ENCODE results near the gene DDX41.

Gene DDX41

DNA sequence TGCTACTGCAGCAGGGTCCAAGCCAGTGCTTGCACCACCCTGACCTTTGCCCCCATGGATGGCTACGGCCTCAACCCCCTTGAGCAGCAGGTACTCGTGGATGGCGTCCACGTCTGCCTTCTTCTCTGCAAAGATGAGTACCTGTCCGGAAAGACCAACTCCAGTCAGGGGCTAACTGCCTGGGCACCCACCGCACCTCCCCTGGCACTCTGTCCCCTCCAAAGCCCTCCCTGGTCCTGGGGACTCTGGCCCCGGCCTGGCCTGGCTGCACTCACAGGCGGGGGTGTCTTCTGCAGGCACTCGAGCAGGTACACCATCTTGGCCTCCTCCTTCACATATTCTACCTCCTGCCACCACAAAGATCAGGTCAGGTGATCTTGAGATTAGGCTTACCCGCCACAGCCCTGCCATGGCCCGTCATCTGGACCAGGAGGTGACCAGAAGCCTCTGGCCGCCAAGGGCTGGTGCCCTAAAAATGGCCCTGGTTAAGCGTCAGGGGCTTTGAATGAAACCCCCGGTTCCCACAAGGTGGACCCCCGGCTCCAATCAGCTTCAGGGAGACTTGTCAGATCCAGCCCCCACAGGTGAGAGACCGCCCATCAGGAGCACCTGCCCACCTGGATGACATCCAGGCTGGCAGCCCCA, 3.9 kb downstream of the DDX41 start:
- DNase-seq: no peak

DNA sequence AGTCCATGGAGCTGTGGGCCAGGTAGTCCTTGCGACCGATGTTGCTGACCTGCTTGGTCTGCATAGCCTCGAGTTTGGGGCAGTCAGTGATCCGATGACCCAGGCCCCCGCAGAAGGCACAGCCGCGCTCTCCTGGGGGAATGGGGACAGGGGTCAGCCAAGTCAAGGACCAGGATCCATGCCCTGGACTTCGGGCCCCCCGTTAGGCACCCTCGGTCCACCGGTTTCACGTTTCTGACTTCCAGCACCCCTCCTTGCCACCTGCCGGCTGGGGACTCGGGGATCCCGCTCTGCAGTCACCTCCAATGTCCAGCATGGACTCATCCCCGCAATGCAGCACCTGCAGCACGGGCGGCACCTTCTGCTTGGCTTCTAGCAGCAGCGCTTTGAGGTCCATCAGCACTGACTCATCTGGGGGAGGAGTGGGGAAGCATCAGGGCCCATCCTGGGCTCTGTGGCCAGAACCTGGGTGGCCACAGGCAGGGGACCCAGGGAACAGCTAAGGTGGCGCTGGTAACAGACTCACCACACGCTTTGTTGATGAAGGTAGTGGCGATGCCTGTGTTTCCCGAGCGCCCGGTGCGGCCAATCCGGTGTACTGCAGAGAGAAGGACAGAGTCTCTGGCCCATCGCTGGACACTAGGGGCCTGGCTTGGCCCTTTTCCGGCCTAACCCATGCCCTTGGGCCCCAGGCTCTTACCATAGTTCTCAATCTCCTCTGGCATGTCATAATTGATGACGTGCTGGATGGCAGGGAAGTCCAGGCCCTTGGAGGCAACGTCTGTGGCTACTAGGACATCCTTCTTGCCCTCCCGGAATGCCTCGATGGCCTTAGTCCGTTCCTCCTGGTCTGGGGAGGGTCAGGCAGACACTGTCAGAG, 4.7 kb downstream of the DDX41 start:
- DNase-seq: no peak

DNA sequence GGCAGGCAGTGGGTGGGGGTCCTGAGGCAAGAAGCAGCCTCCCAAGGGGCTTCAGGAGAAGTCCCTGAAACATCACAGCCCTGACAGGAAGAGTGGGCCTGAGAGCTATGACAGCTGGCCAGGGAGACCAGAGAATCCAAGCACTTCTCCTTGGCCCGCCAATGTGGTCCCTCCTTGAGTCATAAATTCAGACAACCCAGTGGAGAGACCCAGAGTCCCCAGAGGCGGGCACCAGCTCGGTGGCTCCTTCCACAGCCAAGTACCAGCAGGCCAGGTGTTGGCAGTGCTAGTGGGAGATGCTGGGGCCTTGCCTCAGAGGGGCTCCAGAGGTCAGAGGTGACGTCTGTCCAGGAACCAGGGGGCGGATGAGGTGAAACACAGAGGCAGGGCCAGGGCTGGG, 5.6 kb downstream of the DDX41 start:
- no peak for DNase-seq

DNA sequence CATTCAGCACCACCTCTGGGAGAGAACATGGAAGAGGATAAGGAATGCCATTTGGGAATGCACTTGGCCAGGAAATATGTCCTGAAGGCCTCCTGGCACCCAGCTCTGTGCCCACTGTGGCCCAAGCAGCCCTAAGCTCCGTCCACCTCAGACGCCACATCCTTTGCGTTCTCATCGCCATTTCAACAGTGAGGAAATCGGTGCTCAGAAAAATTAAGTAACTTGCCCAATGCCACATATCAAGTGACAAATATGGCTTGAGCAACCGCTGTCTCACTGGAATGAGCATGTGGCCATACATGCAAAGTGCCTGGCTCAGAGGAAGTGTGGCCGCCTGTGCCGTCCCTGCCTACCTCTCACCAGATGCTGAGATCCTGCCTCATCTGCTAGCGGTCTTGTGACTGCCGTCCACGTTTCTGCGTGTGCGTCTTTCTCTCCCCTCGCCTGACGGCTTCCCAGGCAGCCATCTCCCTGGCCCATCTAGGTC, 6.2 kb downstream of the DDX41 start:
- DNase-seq: no peak

DNA sequence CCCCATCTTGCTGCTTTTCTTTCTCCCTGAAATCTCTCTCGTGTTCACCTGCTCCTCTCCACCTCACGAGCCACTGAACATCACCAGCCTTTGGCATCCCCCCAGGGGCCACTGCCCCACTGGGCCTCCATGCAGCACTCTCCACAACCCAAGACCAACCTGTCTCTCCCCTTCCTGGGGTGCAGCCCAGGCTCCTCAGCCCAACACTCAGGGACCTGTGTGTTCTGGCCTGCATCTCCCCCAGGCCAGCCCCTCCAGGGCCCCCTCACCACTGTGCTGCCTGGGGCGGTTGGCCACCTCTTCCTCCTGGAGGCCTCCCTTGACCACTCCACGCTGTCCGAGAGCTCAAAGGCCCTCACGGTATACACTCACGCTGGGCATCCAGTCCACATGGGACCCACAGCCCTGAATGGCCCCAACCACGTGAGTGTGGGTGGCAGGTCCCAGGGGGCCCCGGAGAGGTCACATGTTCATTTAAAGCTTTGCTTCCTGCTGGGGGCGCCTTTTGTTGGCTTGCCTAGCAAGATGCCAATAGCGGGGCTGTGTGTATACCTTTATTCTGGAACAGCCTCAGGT, 6.7 kb downstream of the DDX41 start:
- no peak for DNase-seq

DNA sequence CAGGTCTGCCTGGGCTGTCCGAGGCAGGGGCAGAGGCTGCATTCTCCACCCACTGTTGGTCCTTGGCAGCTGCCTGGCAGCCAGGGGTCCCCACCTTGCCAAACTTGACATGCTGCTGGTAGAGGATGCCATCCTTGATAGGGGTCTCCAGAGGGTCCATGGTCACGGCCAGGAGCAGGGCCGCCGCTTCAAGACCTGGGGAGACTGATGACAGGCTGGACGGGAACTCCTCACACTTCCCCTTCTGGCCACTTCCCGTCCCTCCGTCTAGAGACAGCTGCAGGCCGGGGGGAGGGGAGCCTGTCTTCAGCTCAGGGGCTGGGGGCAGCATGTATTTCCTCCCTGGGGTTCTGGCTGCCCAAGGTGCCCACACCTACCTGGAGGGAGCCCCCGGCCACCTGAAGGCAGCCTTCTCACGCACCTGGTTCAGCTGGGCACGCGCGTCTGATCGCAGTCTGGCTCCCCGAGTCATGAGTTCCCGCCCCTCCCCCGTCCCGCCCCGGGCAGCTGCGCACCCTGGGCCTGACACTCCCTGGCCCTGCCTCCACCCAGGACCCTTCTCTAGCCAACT, 7.3 kb downstream of the DDX41 start, which contains the start of gene DOK3:
Gene DOK3 (minus strand): TSS at position 446 of the 571 bp plus-strand sequence. CDS start 286 bp downstream, at position 160.
- DNase-seq: no peak

DNA sequence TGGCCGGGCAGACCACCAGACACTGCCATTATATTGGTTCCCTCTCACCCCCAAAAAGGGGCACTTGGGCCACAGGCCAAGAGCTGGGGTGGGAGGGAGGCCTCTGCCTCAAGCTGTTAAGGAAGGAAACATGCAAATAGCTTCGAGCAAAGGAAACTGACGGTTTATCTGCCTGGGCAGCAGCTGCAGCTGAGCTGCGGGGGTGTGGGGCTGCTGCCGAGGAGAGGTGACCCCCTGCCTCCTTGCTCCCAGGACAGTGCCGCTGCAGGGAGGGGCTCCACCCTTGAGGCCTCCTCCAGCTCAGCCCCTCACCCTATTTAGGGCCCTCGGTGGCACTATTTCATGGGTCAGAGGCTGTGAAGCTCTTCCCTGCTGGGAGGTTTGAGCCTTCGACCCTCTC, 7.9 kb downstream of the DDX41 start:
- no peak for DNase-seq

DNA sequence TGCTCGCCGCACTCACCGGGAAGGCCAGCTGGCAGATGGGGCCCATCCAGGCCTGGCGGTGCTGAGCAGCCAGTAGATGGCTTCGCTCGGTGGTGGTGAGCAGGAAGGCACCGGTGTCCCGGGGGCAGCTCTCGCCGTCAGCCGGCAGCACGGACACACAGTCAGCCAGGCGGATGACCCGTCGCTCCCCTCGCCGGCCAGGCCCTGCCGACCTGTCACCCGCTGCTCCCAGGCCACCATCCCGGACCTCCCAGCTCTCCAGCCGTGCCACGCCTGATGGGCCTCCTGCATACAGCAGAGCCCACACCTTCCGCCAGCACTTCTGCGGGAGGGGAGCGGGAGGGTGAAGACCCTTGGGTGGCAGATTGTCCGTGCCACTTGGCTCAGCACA, 8.5 kb downstream of the DDX41 start:
- DNase-seq: no peak

DNA sequence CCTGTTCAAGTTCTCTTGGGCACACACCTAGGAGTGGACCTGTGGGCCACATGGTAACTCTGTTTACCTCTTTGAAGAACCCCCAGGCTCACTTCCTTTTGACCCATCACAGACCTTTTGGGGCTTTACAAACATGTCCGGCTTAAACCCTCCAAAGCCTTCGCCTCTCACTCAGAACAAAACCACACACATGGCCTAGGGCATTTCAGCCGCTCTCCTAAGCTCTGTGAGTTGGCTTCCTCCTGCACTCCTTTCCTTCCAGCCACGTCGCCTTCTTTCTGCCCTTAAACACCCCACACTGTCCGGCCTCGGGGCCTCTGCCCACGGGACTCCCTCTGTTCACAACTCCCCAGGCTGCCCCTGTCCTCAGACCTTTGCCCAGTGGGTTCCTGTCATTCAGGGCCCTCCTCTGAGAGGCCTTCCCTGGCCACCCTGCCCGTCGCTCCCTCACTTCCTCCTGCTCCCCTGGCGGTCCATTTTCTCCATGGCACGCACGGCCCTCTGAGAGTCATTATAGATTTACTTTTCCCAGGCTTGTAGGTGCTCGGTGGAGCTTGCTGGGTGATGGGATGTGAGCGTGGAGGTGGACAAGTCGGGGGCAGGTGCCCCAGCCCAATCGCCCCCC, 9.1 kb downstream of the DDX41 start:
- no peak for DNase-seq

DNA sequence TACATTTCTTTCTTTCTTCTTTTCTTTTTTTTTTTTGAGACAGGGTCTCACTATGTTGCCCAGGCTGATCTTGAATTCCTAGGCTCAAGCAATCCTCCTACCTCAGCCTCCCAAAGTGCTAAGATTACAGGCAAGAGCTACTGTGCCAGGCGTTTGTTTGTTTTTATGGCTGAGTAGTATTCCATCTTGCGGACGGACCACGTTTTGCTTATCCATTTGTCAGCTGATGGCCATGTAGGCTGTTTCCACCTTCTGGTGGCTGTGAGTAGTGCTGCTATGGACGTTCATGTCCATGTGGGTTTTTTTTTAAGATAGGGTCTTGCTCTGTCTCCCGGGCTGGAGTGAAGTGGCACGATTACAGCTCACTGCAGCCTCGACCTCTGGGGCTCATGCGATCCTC, 9.6 kb downstream of the DDX41 start:
- DNase-seq: no peak

DNA sequence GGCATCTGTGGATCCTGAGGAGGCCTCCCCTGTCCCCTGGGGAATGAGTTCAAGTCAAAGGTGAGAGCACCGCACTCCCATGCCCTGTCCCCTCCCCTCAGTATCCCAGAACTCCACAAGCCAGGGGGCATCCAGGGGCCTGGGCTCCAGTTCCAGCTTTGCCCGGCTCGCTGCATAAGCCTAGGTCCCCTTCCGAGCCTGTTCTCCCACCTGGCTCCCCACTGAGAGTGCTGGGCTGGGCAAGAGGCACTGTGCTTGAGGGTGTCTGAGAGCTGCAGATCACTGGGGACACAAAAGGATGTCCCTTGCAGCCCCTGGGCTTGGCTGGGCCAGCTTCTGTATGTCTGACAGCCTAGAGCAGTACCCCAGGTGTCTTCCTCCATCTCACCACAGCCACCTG, 11.7 kb downstream of the DDX41 start:
- DNase-seq: no peak

DNA sequence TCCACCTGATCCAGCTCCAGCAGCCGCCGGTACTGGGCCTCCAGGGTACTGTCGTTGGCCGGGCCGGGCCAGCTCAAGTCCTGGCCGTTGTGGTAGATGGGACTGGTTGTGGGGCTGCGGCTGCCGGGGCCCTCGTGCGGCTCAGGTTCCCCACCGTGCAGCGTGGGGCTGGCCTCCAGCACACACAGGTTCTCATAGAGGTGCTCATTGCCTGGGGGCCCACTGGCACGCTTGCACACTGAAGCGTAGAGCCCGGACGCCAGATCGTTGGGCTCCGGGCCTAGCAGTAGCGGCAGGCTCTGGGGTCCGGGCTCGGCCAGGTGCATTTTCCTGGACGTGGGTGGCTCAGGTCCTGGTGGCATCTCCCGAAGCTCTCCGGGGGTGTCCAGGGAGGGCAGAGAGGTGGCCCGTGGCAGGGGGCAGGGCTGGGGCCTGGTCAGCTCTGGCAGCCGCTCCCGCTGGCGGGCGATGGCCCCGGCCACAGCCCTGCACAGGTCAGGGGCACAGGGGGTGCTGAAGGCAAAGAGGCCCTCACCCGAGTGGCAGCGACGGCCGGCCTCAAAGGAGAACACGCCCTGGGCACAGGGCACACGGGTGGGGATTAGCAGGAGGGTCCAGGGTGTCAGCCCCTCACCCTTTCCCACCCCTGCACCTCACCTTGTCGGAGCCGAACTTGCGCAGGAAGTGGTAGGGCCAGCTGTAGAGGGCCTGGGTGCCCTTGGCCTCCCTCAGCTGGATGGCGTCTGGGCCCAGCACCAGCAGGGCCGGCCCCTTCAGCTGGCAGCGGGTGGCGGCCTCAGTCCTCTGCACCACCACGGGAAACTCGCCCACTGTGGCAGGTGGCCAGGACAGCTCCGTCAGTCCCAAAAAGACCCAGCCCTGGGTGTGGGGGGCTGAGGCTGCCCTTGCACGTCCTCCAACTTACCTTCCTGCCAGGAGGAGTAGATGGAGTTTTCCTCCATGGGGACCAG, 12.4 kb downstream of the DDX41 start:
- no peak for DNase-seq

DNA sequence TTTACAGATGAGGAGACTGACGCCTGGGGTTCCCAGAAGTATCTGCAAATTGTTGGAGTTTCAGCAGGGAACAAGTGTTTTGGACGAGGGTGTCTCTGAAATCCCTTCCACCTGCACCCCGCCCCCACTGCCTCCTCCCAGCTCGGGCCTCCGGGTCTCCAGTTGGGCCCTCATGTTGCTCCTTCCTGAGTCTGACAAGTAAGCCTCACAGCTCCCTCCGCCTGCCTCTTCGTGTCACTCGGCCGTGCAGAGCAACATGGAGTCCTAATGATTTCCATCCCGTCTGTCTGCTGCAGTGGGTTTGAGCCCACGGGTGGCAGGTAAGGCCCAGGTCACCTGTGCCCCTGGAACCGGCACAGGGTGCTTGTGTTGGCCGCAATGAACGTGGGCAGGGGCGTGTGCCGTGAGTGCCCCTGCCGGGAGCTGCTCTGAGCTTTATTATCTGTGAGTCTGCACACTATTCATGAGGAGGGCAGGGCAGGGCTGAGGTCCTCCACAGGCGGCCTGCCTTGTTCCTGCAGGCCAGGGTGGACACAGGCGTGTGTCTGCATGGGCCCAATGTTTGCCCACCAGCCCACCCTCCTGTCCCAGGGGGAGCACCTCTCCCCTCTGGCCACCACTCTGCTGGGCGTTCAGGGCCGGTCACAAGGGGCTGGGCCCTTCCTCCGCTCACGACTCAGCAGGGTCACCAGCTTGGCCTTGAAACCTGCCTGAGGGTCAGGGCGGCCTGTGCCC, 13.2 kb downstream of the DDX41 start:
- no peak for DNase-seq

DNA sequence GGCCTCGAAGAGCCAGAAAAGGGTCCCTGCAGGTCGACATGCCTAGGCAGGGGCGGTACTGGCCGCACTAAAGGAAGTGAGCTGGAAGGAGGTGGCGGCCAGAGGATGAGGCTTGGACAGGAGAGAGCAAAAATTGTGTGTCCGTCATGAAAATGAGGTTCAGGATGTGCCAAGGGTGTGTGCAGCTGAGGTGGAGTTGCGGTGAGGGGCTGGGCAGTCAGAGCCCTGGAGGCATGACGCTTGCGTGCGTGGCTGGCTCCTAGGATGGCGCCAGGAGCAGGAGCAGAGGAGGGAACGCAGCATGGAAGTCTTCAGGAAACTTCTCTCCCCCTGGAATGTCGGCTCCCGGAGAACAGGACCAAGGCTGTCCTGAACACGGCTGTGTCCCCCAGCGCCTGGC, 13.9 kb downstream of the DDX41 start:
- DNase-seq: no peak

DNA sequence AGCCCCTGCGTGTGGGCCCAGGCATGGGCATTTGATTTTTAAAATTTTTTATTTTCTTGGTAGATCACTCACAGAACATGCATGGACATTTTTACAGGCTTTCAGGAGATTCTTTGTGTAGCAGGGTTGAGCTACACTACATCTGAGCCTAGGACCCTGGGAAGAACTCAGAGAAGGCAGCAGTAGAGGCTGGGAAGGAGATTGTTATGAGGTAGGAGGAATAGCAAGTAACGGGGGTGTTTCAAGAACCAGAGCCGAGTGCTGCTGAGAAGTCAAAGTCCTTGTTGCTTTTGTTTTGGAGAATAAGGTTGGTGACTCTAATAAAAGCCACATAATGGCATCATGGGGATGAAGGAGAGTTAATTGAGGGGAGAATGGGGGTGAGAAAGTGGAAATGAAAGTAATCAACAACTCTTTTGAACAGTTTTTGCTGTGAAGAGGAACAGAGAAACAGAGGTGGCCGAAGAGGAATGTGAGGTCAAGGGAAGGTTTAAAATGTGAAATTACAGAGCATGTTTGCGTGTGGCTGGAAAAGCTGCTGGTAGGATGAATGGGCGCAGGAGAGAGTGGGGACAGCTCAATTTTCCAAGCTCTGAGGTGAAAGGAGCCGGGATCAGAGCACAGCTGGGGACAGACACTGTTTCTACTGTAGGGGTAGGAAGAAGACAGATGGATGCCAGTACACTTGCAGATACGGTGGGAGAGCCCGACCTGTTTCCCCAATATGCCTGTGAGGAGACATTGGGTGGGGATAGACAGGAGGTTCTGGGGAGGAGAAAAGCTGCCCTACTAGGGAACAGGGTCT, 14.7 kb downstream of the DDX41 start:
- no peak for DNase-seq

DNA sequence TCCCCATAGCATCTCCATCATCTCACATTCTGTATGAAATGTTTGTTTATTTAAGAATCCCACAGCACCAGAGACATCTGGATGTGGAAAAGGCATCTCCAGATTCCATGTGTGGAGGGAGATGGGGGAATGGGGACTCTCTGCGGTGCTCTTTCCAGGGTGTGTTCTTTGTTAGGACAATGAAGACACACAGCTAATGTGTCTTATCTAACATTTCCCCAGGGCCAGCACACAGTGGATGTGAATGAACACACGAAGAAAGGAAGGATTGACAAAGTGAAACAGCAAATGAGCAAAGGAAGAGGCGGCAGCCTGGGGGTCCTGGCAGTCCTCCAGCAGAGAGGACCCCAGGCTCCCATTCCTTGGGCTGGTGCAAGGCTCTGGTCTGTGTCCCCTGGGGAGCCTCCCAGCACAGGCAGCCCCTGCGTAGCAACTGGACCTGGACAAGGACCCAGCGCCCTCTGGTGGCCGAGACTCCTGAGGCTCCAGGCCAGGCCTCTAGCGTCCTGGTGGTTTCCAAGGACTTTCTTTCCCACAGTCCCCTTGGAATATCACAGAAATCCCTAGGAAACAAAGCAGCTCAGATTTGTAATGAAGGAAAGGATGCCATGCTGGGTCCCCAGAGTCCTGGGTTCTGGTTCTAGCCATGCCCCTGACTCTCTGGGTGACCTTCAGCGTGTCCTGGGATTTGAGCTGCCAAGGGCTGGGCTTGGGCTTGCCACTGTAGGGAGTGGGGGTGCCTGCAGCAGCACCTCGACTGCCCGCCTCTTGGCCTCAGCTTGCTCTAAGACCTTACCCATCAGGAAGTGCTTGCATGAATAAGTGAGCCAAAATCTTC, 15.9 kb downstream of the DDX41 start:
- peak; percentile 64 to 81 (median 79) for DNase-seq

DNA sequence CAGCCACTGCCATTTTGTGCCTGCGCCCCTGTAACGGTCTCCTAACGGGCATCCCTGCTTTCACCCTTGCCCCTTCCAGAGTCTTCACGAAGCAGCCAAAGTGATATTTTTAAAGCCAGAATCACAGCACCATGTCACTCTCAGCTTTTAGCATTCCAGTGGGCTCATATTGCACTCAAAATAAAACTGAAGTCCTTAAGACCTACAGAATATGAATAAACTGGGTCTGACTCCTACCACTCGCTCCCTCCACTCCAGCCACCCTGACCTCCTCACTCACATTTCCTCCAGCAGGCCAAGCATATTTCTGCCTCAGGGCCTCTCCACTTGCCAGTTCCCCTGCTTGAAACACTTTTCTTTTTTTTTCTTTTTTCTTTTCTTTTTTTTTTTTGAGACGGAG, 16.9 kb downstream of the DDX41 start:
- DNase-seq: no peak

DNA sequence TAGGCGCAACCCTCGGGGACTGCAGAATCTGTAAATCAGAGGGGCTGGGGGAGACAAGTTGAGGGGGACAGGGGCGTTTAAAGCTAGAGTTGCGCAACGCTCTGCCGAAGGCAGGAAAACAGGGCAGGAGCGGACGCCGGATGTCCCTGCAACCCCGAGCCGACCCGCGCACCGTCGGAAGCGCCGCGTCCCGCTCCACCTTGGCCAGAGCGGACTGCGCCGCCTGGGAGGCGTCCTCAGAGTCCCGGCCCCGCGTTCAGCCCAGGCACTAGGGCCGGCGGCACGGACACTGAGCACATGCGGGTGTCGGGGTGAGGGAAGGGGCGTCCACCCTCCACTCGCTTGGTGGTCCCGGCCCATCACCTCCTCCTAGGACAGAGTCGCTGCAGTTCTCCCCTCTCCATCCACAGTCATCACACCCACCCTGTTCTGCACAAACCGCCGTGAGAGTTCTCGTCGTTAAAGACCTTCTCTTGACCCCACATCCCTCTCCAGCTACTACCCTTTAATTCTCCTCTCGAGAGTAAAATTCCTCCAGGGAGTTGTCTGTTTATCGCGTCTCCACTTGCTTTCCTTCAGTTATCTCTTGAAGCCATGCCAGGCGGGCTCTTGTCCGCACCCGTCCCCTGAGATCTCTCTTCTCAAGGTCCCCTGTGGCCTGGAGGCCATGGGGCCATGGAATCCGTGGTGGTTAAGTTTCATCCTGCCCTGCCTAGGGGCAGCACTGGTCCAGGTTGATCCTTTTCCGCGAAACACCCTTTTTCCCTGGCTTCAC, 18.6 kb downstream of the DDX41 start:
- DNase-seq: no peak

Data from T-helper 2 cell (primary cell).